ENCODE data around the gene APBA1.

GRCh38 chr9:69559126-69559525, 113.0 kb downstream of the APBA1 start:
- TF ChIP-seq, protein P1, sequence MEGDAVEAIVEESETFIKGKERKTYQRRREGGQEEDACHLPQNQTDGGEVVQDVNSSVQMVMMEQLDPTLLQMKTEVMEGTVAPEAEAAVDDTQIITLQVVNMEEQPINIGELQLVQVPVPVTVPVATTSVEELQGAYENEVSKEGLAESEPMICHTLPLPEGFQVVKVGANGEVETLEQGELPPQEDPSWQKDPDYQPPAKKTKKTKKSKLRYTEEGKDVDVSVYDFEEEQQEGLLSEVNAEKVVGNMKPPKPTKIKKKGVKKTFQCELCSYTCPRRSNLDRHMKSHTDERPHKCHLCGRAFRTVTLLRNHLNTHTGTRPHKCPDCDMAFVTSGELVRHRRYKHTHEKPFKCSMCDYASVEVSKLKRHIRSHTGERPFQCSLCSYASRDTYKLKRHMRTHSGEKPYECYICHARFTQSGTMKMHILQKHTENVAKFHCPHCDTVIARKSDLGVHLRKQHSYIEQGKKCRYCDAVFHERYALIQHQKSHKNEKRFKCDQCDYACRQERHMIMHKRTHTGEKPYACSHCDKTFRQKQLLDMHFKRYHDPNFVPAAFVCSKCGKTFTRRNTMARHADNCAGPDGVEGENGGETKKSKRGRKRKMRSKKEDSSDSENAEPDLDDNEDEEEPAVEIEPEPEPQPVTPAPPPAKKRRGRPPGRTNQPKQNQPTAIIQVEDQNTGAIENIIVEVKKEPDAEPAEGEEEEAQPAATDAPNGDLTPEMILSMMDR (IDR thresholded peaks at IDR 0.05), result no peak
- no peak for TF ChIP-seq EZH2 (IDR thresholded peaks at IDR 0.05; ENCODE audit: borderline replicate concordance, insufficient read depth, low read depth, low read length, poor library complexity, severe bottlenecking)

Data from B cell (primary cell).